DMS79 (cell line): Measurements from ENCODE around the gene SPATA13.

Experiments used
- DNase-seq: peaks from one replicate; lab custom pipeline; 2025; lab: John Stamatoyannopoulos, UW

SPATA13 gene

GRCh38 chr13:24141333-24141910 is 19.1 kb upstream of the SPATA13 start:
- DNase-seq, result peak; percentile 61

GRCh38 chr13:24142453-24142852 is 18.1 kb upstream of the SPATA13 start:
- DNase-seq, result no peak

- DNase-seq, result no peak
These were observed 17.6 kb upstream of the SPATA13 start for GRCh38 chr13:24142886-24143285.

- DNase-seq, result no peak
These were observed 15.3 kb upstream of the SPATA13 start for GRCh38 chr13:24145240-24145639.

GRCh38 chr13:24145674-24146073 is 14.8 kb upstream of the SPATA13 start:
- no peak for DNase-seq

GRCh38 chr13:24146961-24147569 is 13.5 kb upstream of the SPATA13 start:
- DNase-seq, result no peak

- no peak for DNase-seq
These were observed 13.0 kb upstream of the SPATA13 start for GRCh38 chr13:24147570-24147963.

GRCh38 chr13:24148414-24149235 is 11.9 kb upstream of the SPATA13 start:
- DNase-seq, result peak; percentile 7

- no peak for DNase-seq
These were observed 11.1 kb upstream of the SPATA13 start for GRCh38 chr13:24149246-24150032.

- no peak for DNase-seq
These were observed 9.9 kb upstream of the SPATA13 start for GRCh38 chr13:24150572-24150971.

- DNase-seq, result no peak
These were observed 8.7 kb upstream of the SPATA13 start for GRCh38 chr13:24151864-24152263.

- DNase-seq, result no peak
These were observed 8.0 kb upstream of the SPATA13 start for GRCh38 chr13:24152292-24153214.

- no peak for DNase-seq
These were observed 7.2 kb upstream of the SPATA13 start for GRCh38 chr13:24153347-24153746.

- DNase-seq, result no peak
These were observed 6.4 kb upstream of the SPATA13 start for GRCh38 chr13:24153979-24154701.

GRCh38 chr13:24159357-24159756 is 1.2 kb upstream of the SPATA13 start:
- DNase-seq, result no peak

GRCh38 chr13:24161010-24161775 is 673 bp downstream of the SPATA13 start:
- DNase-seq, result peak; percentile 1

- peak; percentile 0 for DNase-seq
These were observed 1.5 kb downstream of the SPATA13 start for GRCh38 chr13:24161980-24162525.

- DNase-seq, result no peak
These were observed 2.1 kb downstream of the SPATA13 start for GRCh38 chr13:24162604-24163003.

GRCh38 chr13:24165746-24166145 is 5.2 kb downstream of the SPATA13 start:
- DNase-seq, result no peak

- DNase-seq, result no peak
These were observed 6.0 kb downstream of the SPATA13 start for GRCh38 chr13:24166561-24166960.
